Measurements from ENCODE around the gene LAMTOR4.
"Not testable (repeated sequence)": the region's sequence is repeated elsewhere in the genome, so short reads cannot be mapped to it uniquely, and the experiment has no call there.

The LAMTOR4 gene

GRCh38 chr7:100124301-100125230 is 24.2 kb upstream of the LAMTOR4 start:
- DNase-seq: no peak

GRCh38 chr7:100126239-100126930 is 22.3 kb upstream of the LAMTOR4 start:
- no peak for DNase-seq

- DNase-seq: peak; percentile 44
Measured at GRCh38 chr7:100126931-100127865, 21.5 kb upstream of the LAMTOR4 start, which contains the start of gene MBLAC1. MBLAC1 (plus strand) TSS chr7:100126967; CDS start chr7:100127396, 429 bp downstream.

- DNase-seq: no peak
Measured at GRCh38 chr7:100127866-100128636, 20.7 kb upstream of the LAMTOR4 start.

- no peak for DNase-seq
Measured at GRCh38 chr7:100128637-100128963, 20.1 kb upstream of the LAMTOR4 start.

GRCh38 chr7:100130220-100130607 is 18.5 kb upstream of the LAMTOR4 start:
- DNase-seq: not testable (repeated sequence)

GRCh38 chr7:100130608-100131453 is 17.9 kb upstream of the LAMTOR4 start:
- no peak for DNase-seq

- no peak for DNase-seq
Measured at GRCh38 chr7:100132126-100132525, 16.6 kb upstream of the LAMTOR4 start.

- no peak for DNase-seq
Measured at GRCh38 chr7:100132697-100133151, 16.0 kb upstream of the LAMTOR4 start.

GRCh38 chr7:100137851-100138760 is 10.6 kb upstream of the LAMTOR4 start:
- no peak for DNase-seq

GRCh38 chr7:100141555-100141949 is 7.2 kb upstream of the LAMTOR4 start:
- DNase-seq: no peak

GRCh38 chr7:100142461-100142860 is 6.3 kb upstream of the LAMTOR4 start:
- DNase-seq: no peak

- DNase-seq: not testable (repeated sequence)
Measured at GRCh38 chr7:100146350-100146749, 2.4 kb upstream of the LAMTOR4 start.

- DNase-seq: no peak
Measured at GRCh38 chr7:100147278-100147677, 1.4 kb upstream of the LAMTOR4 start.

- no peak for DNase-seq
Measured at GRCh38 chr7:100148225-100148558, 526 bp upstream of the LAMTOR4 start.

- DNase-seq: peak; percentile 67
Measured at GRCh38 chr7:100152404-100152803, 3.7 kb downstream of the LAMTOR4 start.

- no peak for DNase-seq
Measured at GRCh38 chr7:100152937-100153666, 4.4 kb downstream of the LAMTOR4 start.

GRCh38 chr7:100153708-100154535 is 5.2 kb downstream of the LAMTOR4 start:
- DNase-seq: no peak
